H1 (cell line): ENCODE measurements around the gene AKAP9. TPM values are rescaled to one million over a fixed set of nuclear protein-coding genes. Genes with fewer than 3 reads are reported as not detected.
A peak's percentile ranks its signal among the peaks of the same experiment; 100 is the strongest.

ENCODE experiments used
- CTCF ChIA-PET: fragments of 300-600 bp; sonication (Branson Sonifier 250); formaldehyde crosslinking; loops from one replicate; lab custom pipeline; 2021; ENCODE audit not compliant: partially characterized antibody; lab: Charles Lee
- POLR2A ChIA-PET: fragments of 300-600 bp; sonication (Branson Sonifier 250); formaldehyde crosslinking; loops from one replicate; lab custom pipeline; 2021; ENCODE audit warnings: inconsistent platforms; ENCODE audit not compliant: partially characterized antibody; lab: Charles Lee
- DNase-seq, 2 experiments: peaks; one replicate each; pipeline versions ENCODE4 v3.0.0 to v3.0.0-alpha.2; 2010 to 2022; ENCODE audit warnings: low spot score in 2 of 2, low read depth in 1 of 2, mixed read lengths in 1 of 2
- FAIRE-seq: peaks from 2 replicates; lab custom pipeline; 2011; peaks lifted over from hg19 to GRCh38; lab: Jason Lieb, UNC
- H2AFZ ChIP-seq: 2 replicates; pipeline ENCODE4 v1.8.1; 2012; ENCODE audit warnings: low read length, inconsistent platforms
- H2AK5ac ChIP-seq: 2 replicates; pipeline ENCODE4 v1.6.1; 2013; ENCODE audit warnings: low read depth, low read length
- H2BK120ac ChIP-seq: replicated peaks from 2 replicates; pipeline ENCODE3; 2013; ENCODE audit warnings: low read depth, low read length, inconsistent platforms
- H2BK12ac ChIP-seq: 2 replicates; pipeline ENCODE4 v1.6.1; 2013; ENCODE audit warnings: low read depth, low read length
- H2BK15ac ChIP-seq: 2 replicates; pipeline ENCODE4 v1.6.1; 2013; ENCODE audit warnings: low read length
- H2BK20ac ChIP-seq: 2 replicates; pipeline ENCODE4 v1.6.1; 2013; ENCODE audit warnings: low read length
- H2BK5ac ChIP-seq: 2 replicates; pipeline ENCODE4 v1.6.1; 2013; ENCODE audit warnings: low read depth, low read length
- H3K14ac ChIP-seq: 2 replicates; pipeline ENCODE4 v1.6.1; 2013; ENCODE audit warnings: inconsistent platforms; ENCODE audit not compliant: insufficient read length
- H3K18ac ChIP-seq: 2 replicates; pipeline ENCODE4 v1.6.1; 2013; ENCODE audit warnings: low read length; ENCODE audit errors: extremely low read depth
- H3K23ac ChIP-seq: 2 replicates; pipeline ENCODE4 v1.6.1; 2013; ENCODE audit warnings: inconsistent platforms; ENCODE audit not compliant: insufficient read length
- H3K23me2 ChIP-seq: 2 replicates; pipeline ENCODE4 v1.6.1; 2013; ENCODE audit warnings: low read depth, low read length
- H3K27ac ChIP-seq: 2 replicates; pipeline ENCODE4 v1.6.1; 2011; ENCODE audit warnings: low read depth, low read length, inconsistent platforms
- H3K27me3 ChIP-seq, 4 experiments: replicated peaks in 1 of 4; 1 replicate in 1 of 4; 2 replicates in 3 of 4; pipeline versions ENCODE4 v1.6.1 to v1.8.1; 2011 to 2013; ENCODE audit warnings: low read length in 3 of 4, mild to moderate bottlenecking in 3 of 4, inconsistent platforms in 2 of 4, mixed read lengths in 2 of 4, moderate library complexity in 1 of 4; ENCODE audit not compliant: control insufficient read depth in 3 of 4, insufficient read depth in 3 of 4; ENCODE audit errors: extremely low read depth in 1 of 4
- H3K36me3 ChIP-seq, 4 experiments: 2 replicates each; pipeline versions ENCODE4 v1.6.1 to v1.8.1; 2011 to 2013; ENCODE audit warnings: mild to moderate bottlenecking in 4 of 4, low read length in 3 of 4, moderate library complexity in 2 of 4, control low read depth in 1 of 4, inconsistent platforms in 1 of 4; ENCODE audit not compliant: insufficient read depth in 4 of 4, control insufficient read depth in 2 of 4
- H3K4ac ChIP-seq: replicated peaks from 2 replicates; pipeline ENCODE3; 2013; ENCODE audit warnings: low read length, low read depth, mixed read lengths, inconsistent platforms; ENCODE audit not compliant: insufficient read length
- H3K4me1 ChIP-seq, 4 experiments: replicated peaks in 1 of 4; 1 replicate in 1 of 4; 2 replicates in 3 of 4; pipeline versions ENCODE4 v1.6.1 to v1.8.1; 2011 to 2013; ENCODE audit warnings: low read length in 3 of 4, inconsistent platforms in 2 of 4, mixed read lengths in 1 of 4; ENCODE audit not compliant: insufficient read depth in 4 of 4, control insufficient read depth in 3 of 4
- H3K4me2 ChIP-seq, 2 experiments: 2 replicates each; pipeline versions ENCODE4 v1.6.1 to v1.8.1; 2011 to 2013; ENCODE audit warnings: low read depth in 2 of 2, low read length in 2 of 2, control low read depth in 1 of 2, inconsistent platforms in 1 of 2, mild to moderate bottlenecking in 1 of 2; ENCODE audit not compliant: insufficient read depth in 1 of 2
- H3K4me3 ChIP-seq, 4 experiments: fragments of 200-600, 300-600 bp in 1 of 4; sonication (generic), shearing (Covaris generic), sonication (Bioruptor Twin) in 1 of 4; 2 replicates each; pipeline versions ENCODE4 v1.5.1 to v1.8.1; 2011 to 2016; ENCODE audit warnings: low read length in 4 of 4, low read depth in 3 of 4, control low read depth in 2 of 4, inconsistent platforms in 2 of 4, mild to moderate bottlenecking in 2 of 4, mixed read lengths in 1 of 4, moderate library complexity in 1 of 4; ENCODE audit not compliant: insufficient read depth in 2 of 4; ENCODE audit errors: extremely low read depth in 1 of 4
- H3K56ac ChIP-seq: replicated peaks from 2 replicates; pipeline ENCODE3; 2013; ENCODE audit warnings: low read depth, mild to moderate bottlenecking, mixed read lengths, low read length, inconsistent platforms; ENCODE audit not compliant: insufficient read length
- H3K79me1 ChIP-seq: 2 replicates; pipeline ENCODE4 v1.6.1; 2013; ENCODE audit warnings: low read depth, low read length, control low read depth
- H3K79me2 ChIP-seq, 2 experiments: 2 replicates each; pipeline versions ENCODE4 v1.6.1 to v1.8.1; 2012 to 2013; ENCODE audit warnings: low read length in 2 of 2, mild to moderate bottlenecking in 2 of 2, inconsistent platforms in 1 of 2; ENCODE audit not compliant: insufficient read depth in 2 of 2, control insufficient read depth in 1 of 2
- H3K9ac ChIP-seq, 4 experiments: replicated peaks in 1 of 4; 1 replicate in 1 of 4; 2 replicates in 3 of 4; pipeline versions ENCODE4 v1.6.1 to v1.8.1; 2011 to 2013; ENCODE audit warnings: low read depth in 3 of 4, low read length in 3 of 4, control low read depth in 2 of 4, mild to moderate bottlenecking in 2 of 4, moderate library complexity in 2 of 4, inconsistent platforms in 1 of 4; ENCODE audit errors: extremely low read depth in 1 of 4
- H3K9me3 ChIP-seq, 2 experiments: 2 replicates each; pipeline versions ENCODE4 v1.6.1 to v1.8.1; 2012 to 2013; ENCODE audit warnings: mild to moderate bottlenecking in 2 of 2, moderate library complexity in 2 of 2, control low read depth in 1 of 2, inconsistent platforms in 1 of 2, low read depth in 1 of 2, low read length in 1 of 2, mixed read lengths in 1 of 2; ENCODE audit not compliant: insufficient read depth in 2 of 2
- H4K20me1 ChIP-seq, 2 experiments: replicated peaks in 1 of 2; 2 replicates each; pipeline versions ENCODE3 to v1.8.1; 2011 to 2013; ENCODE audit warnings: inconsistent platforms in 2 of 2, low read length in 2 of 2, mild to moderate bottlenecking in 1 of 2; ENCODE audit not compliant: insufficient read depth in 2 of 2, control insufficient read depth in 1 of 2
- H4K5ac ChIP-seq: 2 replicates; pipeline ENCODE4 v1.6.1; 2013; ENCODE audit warnings: low read length, low read depth, mixed read lengths, inconsistent platforms; ENCODE audit not compliant: insufficient read length
- H4K8ac ChIP-seq: 2 replicates; pipeline ENCODE4 v1.8.0; 2013; ENCODE audit warnings: mild to moderate bottlenecking, moderate library complexity, low read length, inconsistent platforms; ENCODE audit not compliant: insufficient read depth; ENCODE audit errors: extremely low read depth
- H4K91ac ChIP-seq: replicated peaks from 2 replicates; pipeline ENCODE3; 2013; ENCODE audit warnings: low read length, mixed read lengths, inconsistent platforms; ENCODE audit not compliant: insufficient read length
- CEBPB ChIP-seq: IDR thresholded peaks from 2 replicates; pipeline ENCODE4 v1.6.1; 2012; ENCODE audit warnings: low read depth, low read length
- FOSL1 ChIP-seq: IDR thresholded peaks from 2 replicates; pipeline ENCODE4 v1.6.1; 2011; ENCODE audit warnings: mild to moderate bottlenecking, low read depth, low read length, moderate library complexity; ENCODE audit not compliant: insufficient read depth
- SIRT6 ChIP-seq: IDR thresholded peaks from one replicate; pipeline ENCODE4 v1.7.1; 2012; ENCODE audit warnings: low read length, inconsistent platforms
- WGBS, 2 experiments: shearing (Covaris generic) in 1 of 2; methylation state at CpG; one replicate each; pipeline versions ENCODE4 v1.1.6 to v1.1.7; 2013 to 2015; ENCODE audit warnings: low lambda C conversion rate in 2 of 2, mixed read lengths in 2 of 2, inconsistent platforms in 1 of 2, low coverage in 1 of 2, missing lambda C conversion rate in 1 of 2; ENCODE audit not compliant: insufficient replicate concordance in 2 of 2, insufficient coverage in 1 of 2, insufficient read length in 1 of 2; ENCODE audit errors: extremely low coverage in 1 of 2, missing lambda C conversion rate in 1 of 2; 5-methylcytosine and 5-hydroxymethylcytosine counted together
- polyA plus RNA-seq, 7 experiments: library from polyadenylated mRNA; depleted of rRNA in 3 of 7; stranded (reverse) in 5 of 7; unstranded in 2 of 7; fragments of >200 nt in 5 of 7; fragments of 200-250 nt in 2 of 7; gene quantifications; 1 replicate in 5 of 7; 2 replicates in 1 of 7; 4 replicates in 1 of 7; pipeline versions ENCODE4 v1.2.1 to v1.2.3, GENCODE V29; 2011 to 2013; ENCODE audit warnings: missing spikeins in 2 of 7, mixed read lengths in 2 of 7
- total RNA-seq: library from RNA; stranded (reverse); fragmentation: NEBNext Ultra II Directional; extraction: Animal tissue kit (Norgen Biotek cat#: 25700); gene quantifications from 2 replicates; pipeline ENCODE4 v1.2.1, GENCODE V29; 2021

Gene AKAP9
- total and polyA plus RNA-seq, 2 of the 8 experiments (the other 6 are each of a cell fraction or from before 2014, with no cell fraction given): 6.2 to 26.3 TPM

- H3K4me1 ChIP-seq: no peaks in the 10 kb centered on the region
- ChIA-PET POLR2A (interaction anchor here (1.1 kb wide), 1 partner anchor 15 kb away, joined by 3 read pairs; no protein-coding TSS in a partner anchor), CTCF (no interaction called here)
- H3K9ac ChIP-seq: no peak overlapping the region
- no peaks in the 10 kb centered on the region for H4K20me1 ChIP-seq
- H3K79me1 ChIP-seq: no peaks in the 10 kb centered on the region
- H3K4me3 ChIP-seq: no peak overlapping the region
- no peak overlapping the region for H2AFZ ChIP-seq
- H4K5ac ChIP-seq: no peak overlapping the region
- no peaks in the 10 kb centered on the region for H3K9me3 ChIP-seq
- no peak overlapping the region for H3K4ac ChIP-seq
- H3K14ac ChIP-seq: no peak overlapping the region
- no peak overlapping the region for H2BK12ac ChIP-seq
- no peaks in the 10 kb centered on the region for H3K36me3 ChIP-seq
- WGBS, 2 experiments: 86% methylated on average over 5 of the region's 5 CpGs; no CpG with 5 or more reads in 1 of the 2 experiments
- no peaks in the 10 kb centered on the region for H3K27me3 ChIP-seq
- H2BK15ac ChIP-seq: no peak overlapping the region
- H2BK5ac ChIP-seq: no peak overlapping the region
- FAIRE-seq: no peak
- no peaks in the 10 kb centered on the region for H3K79me2 ChIP-seq
- H3K18ac ChIP-seq: no peak overlapping the region
- H3K27ac ChIP-seq: no peak overlapping the region
- H2AK5ac ChIP-seq: no peak overlapping the region
- no peak overlapping the region for H4K8ac ChIP-seq
- H2BK20ac ChIP-seq: no peak overlapping the region
- H2BK120ac ChIP-seq: no peak overlapping the region
- H3K56ac ChIP-seq: no peak overlapping the region
- H3K4me2 ChIP-seq: no peak overlapping the region
- DNase-seq: no peak
- no peak overlapping the region for H4K91ac ChIP-seq
- H3K23ac ChIP-seq: no peak overlapping the region
- no peak for TF ChIP-seq FOSL1
- TF ChIP-seq CEBPB: peak; percentile 4; the same call in 1 of the 2 replicates
- TF ChIP-seq SIRT6: no peak
- H3K23me2 ChIP-seq: no peaks in the 10 kb centered on the region
Observed at GRCh38 chr7:92149736-92150239, 209.1 kb downstream of the AKAP9 start.
